GM19397 (cell line): ENCODE measurements around the gene LSS.
"Not testable (repeated sequence)": the region's sequence is repeated elsewhere in the genome, so short reads cannot be mapped to it uniquely, and the experiment has no call there.

Experiments
- ATAC-seq: cut with Tn5 transposase; IDR thresholded peaks from one replicate; pipeline ENCODE4 v1.9.1; 2021; ENCODE audit warnings: mild to moderate bottlenecking, moderate library complexity; ENCODE audit not compliant: unreplicated experiment

The LSS gene

GRCh38 chr21:46171996-46172862, 56.3 kb downstream of the LSS start:
- ATAC-seq, result no peak

- ATAC-seq, result no peak
Measured at GRCh38 chr21:46171585-46171984, 57.0 kb downstream of the LSS start.

- ATAC-seq, result not testable (repeated sequence)
Measured at GRCh38 chr21:46170436-46171193, 58.0 kb downstream of the LSS start.

GRCh38 chr21:46168659-46169386, 59.8 kb downstream of the LSS start:
- ATAC-seq, result no peak

GRCh38 chr21:46168238-46168637, 60.3 kb downstream of the LSS start:
- no peak for ATAC-seq

GRCh38 chr21:46165098-46165497, 63.5 kb downstream of the LSS start:
- ATAC-seq, result no peak

- no peak for ATAC-seq
Measured at GRCh38 chr21:46163380-46163779, 65.2 kb downstream of the LSS start.

GRCh38 chr21:46161633-46162592, 66.7 kb downstream of the LSS start:
- no peak for ATAC-seq

- ATAC-seq, result no peak
Measured at GRCh38 chr21:46160907-46161632, 67.5 kb downstream of the LSS start.

- no peak for ATAC-seq
Measured at GRCh38 chr21:46160657-46160906, 68.0 kb downstream of the LSS start.

GRCh38 chr21:46159841-46160656, 68.5 kb downstream of the LSS start:
- no peak for ATAC-seq

GRCh38 chr21:46159390-46159789, 69.2 kb downstream of the LSS start:
- ATAC-seq, result no peak

- no peak for ATAC-seq
Measured at GRCh38 chr21:46158666-46159300, 69.8 kb downstream of the LSS start.

- no peak for ATAC-seq
Measured at GRCh38 chr21:46157987-46158451, 70.6 kb downstream of the LSS start.

GRCh38 chr21:46157396-46157986, 71.1 kb downstream of the LSS start:
- ATAC-seq, result no peak

- no peak for ATAC-seq
Measured at GRCh38 chr21:46156678-46157077, 71.9 kb downstream of the LSS start.

- ATAC-seq, result no peak
Measured at GRCh38 chr21:46156378-46156645, 72.3 kb downstream of the LSS start.
